ENCODE measurements around the gene TYK2.

DNA sequence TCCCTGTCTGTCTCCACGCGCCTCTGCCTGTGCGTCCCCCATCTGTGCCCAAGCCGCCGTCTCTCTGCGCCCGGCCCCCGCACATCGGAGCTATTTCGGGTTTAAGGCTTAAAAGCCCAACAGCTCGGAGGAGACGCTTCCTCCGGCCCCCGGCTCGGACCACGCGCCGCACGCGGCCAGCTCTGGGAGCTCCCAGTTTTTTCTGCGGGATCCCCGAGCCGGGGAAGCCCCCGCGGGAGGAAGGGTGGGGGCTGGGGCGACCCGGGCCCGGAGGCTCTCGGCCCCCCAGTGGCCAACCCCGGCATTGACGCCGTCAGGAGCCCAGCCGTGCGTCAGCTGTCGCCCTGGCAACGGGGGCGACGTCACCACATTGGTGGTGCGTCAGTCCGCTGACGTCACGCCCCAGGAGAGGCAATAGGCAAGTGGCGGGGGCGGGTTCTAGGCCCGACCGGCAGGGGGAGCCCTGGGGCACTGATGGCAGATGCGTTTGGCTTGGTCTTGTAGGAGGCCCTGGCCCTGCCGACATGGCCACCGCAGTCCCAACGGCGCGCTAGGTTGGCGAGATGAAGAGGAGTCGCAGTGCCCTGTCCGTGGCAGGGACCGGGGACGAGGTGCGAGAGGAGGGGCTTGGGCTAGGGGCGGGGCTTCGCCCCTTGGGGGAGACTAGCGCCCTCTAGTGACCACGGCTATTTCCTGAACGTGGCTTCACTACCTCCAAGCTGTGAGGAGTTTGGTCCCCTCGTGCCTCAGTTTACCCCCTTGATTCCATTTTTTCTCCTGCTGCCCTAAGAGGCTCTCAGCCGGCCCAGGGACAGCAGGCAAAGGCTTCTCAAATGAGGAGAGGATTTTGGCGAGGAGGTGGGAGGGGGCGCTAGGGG lies 36.2 kb upstream of the TYK2 start:
- TF ChIP-seq, protein P1, sequence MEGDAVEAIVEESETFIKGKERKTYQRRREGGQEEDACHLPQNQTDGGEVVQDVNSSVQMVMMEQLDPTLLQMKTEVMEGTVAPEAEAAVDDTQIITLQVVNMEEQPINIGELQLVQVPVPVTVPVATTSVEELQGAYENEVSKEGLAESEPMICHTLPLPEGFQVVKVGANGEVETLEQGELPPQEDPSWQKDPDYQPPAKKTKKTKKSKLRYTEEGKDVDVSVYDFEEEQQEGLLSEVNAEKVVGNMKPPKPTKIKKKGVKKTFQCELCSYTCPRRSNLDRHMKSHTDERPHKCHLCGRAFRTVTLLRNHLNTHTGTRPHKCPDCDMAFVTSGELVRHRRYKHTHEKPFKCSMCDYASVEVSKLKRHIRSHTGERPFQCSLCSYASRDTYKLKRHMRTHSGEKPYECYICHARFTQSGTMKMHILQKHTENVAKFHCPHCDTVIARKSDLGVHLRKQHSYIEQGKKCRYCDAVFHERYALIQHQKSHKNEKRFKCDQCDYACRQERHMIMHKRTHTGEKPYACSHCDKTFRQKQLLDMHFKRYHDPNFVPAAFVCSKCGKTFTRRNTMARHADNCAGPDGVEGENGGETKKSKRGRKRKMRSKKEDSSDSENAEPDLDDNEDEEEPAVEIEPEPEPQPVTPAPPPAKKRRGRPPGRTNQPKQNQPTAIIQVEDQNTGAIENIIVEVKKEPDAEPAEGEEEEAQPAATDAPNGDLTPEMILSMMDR (IDR thresholded peaks at IDR 0.05; ENCODE audit: low read depth, low read length): peak; percentile 85
- no peak for TF ChIP-seq EZH2phosphoT487 (IDR thresholded peaks at IDR 0.05; ENCODE audit: low read depth)
